Erythroblast (primary cell): ENCODE results near the gene ACMSD.

Experiments
- GATA1 ChIP-seq: IDR thresholded peaks from 2 replicates; pipeline ENCODE4 v1.6.1; 2011; ENCODE audit warnings: low read depth, mild to moderate bottlenecking, control low read depth, low read length, moderate library complexity
- POLR2A ChIP-seq: IDR thresholded peaks from 2 replicates; pipeline ENCODE4 v1.6.1; 2011; ENCODE audit warnings: mild to moderate bottlenecking, low read length

DNA sequence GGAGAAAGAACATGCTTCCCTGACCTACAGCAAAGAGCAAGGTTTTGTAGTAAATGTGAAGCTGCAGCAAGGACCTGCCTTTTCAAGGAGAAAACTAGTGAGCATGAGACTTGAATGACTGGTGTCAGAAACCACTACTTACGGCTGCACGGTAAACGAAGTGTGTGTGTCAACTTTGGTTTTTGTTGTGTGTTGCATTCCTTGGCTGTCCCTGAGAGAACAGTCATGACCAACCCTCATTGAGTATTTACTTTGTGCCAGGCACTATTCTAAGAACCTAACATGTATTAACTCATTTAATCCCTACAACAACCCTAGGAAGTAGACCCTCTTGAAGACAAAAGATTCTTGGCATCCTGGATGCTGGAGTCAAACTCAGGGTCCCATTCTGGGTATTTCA lies 22.8 kb downstream of the ACMSD start:
- TF ChIP-seq POLR2A (no peak), GATA1 (no peak)
